H54 (cell line): ENCODE measurements around the gene ZNF546.
A peak's percentile ranks its signal among the peaks of the same experiment; 100 is the strongest.

ENCODE experiments used
- DNase-seq: peaks from one replicate; pipeline ENCODE4 v3.0.0; 2011; ENCODE audit warnings: low spot score, mixed read lengths; ENCODE audit not compliant: insufficient read length
- FAIRE-seq: peaks from 3 replicates; lab custom pipeline; 2011; peaks lifted over from hg19 to GRCh38; lab: Jason Lieb, UNC
- POLR2A ChIP-seq: IDR thresholded peaks from 2 replicates; pipeline ENCODE4 v1.6.1; 2011; ENCODE audit warnings: low read depth, mild to moderate bottlenecking, low read length

The ZNF546 gene

GRCh38 chr19:39969681-39970424 lies 27.0 kb upstream of the ZNF546 start:
- TF ChIP-seq POLR2A = no peak
- DNase-seq = no peak
- no peak for FAIRE-seq

GRCh38 chr19:39970425-39970674 lies 26.5 kb upstream of the ZNF546 start:
- no peak for TF ChIP-seq POLR2A
- peak; percentile 55 for DNase-seq
- no peak for FAIRE-seq

- peak; percentile 89 for TF ChIP-seq POLR2A
- FAIRE-seq (peak; percentile 97), DNase-seq (peak; percentile 98)
These were observed 26.0 kb upstream of the ZNF546 start, which contains the start of gene PSMC4 for GRCh38 chr19:39970675-39971379. TSS of gene PSMC4 (plus strand) at chr19:39971165. CDS start at chr19:39971203, 38 bp downstream.

GRCh38 chr19:39971380-39972035 lies 25.4 kb upstream of the ZNF546 start:
- FAIRE-seq (no peak), DNase-seq (peak; percentile 30)
- no peak for TF ChIP-seq POLR2A

- DNase-seq (no peak), FAIRE-seq (no peak)
- no peak for TF ChIP-seq POLR2A
These were observed 22.3 kb upstream of the ZNF546 start for GRCh38 chr19:39974377-39975155.

- DNase-seq (no peak), FAIRE-seq (no peak)
- TF ChIP-seq POLR2A = no peak
These were observed 14.0 kb upstream of the ZNF546 start for GRCh38 chr19:39982883-39983282.

- no peak for TF ChIP-seq POLR2A
- no peak for FAIRE-seq
- no peak for DNase-seq
These were observed 13.1 kb upstream of the ZNF546 start for GRCh38 chr19:39983695-39984300.

- no peak for FAIRE-seq
These were observed 10.2 kb upstream of the ZNF546 start for GRCh38 chr19:39986643-39987042.

GRCh38 chr19:39987167-39987566 lies 9.7 kb upstream of the ZNF546 start:
- FAIRE-seq = peak; percentile 58
- no peak for DNase-seq
- TF ChIP-seq POLR2A = no peak

More at GRCh38 chr19:39986643-39987042, 10.2 kb upstream of the ZNF546 start:
- DNase-seq = no peak
- TF ChIP-seq POLR2A = no peak

GRCh38 chr19:39987596-39987995 lies 9.3 kb upstream of the ZNF546 start:
- TF ChIP-seq POLR2A = no peak
- DNase-seq (no peak), FAIRE-seq (no peak)

- TF ChIP-seq POLR2A = no peak
- FAIRE-seq (no peak), DNase-seq (no peak)
These were observed 3.3 kb upstream of the ZNF546 start for GRCh38 chr19:39993605-39994004.

- TF ChIP-seq POLR2A = no peak
- FAIRE-seq (no peak), DNase-seq (no peak)
These were observed 2.5 kb upstream of the ZNF546 start for GRCh38 chr19:39994361-39994760.

GRCh38 chr19:39995794-39996193 lies 1.1 kb upstream of the ZNF546 start:
- TF ChIP-seq POLR2A = no peak
- no peak for DNase-seq
- no peak for FAIRE-seq

GRCh38 chr19:39996218-39996810 lies 546 bp upstream of the ZNF546 start:
- DNase-seq (peak; percentile 33), FAIRE-seq (peak; percentile 30)
- TF ChIP-seq POLR2A = no peak
